DMS79 treated with DMSO at 0.1 percent for 48 hours (cell line): Measurements from ENCODE around the gene PNPLA2.

Source experiments
- DNase-seq: peaks from one replicate; lab custom pipeline; 2025; lab: John Stamatoyannopoulos, UW

PNPLA2 gene

GRCh38 chr11:860234-861104 lies 41.8 kb downstream of the PNPLA2 start:
- no peak for DNase-seq

- no peak for DNase-seq
Observed at GRCh38 chr11:861105-861479, 42.4 kb downstream of the PNPLA2 start.

- DNase-seq = no peak
Observed at GRCh38 chr11:862081-862661, 43.5 kb downstream of the PNPLA2 start.

- DNase-seq = no peak
Observed at GRCh38 chr11:862696-863022, 43.9 kb downstream of the PNPLA2 start.

GRCh38 chr11:863023-863909 lies 44.6 kb downstream of the PNPLA2 start:
- no peak for DNase-seq

GRCh38 chr11:863910-864827 lies 45.5 kb downstream of the PNPLA2 start:
- DNase-seq = no peak

- DNase-seq = no peak
Observed at GRCh38 chr11:864898-865297, 46.2 kb downstream of the PNPLA2 start.

- no peak for DNase-seq
Observed at GRCh38 chr11:865462-866430, 47.0 kb downstream of the PNPLA2 start.

- DNase-seq = no peak
Observed at GRCh38 chr11:866481-866880, 47.8 kb downstream of the PNPLA2 start.

- no peak for DNase-seq
Observed at GRCh38 chr11:867856-868358, 49.2 kb downstream of the PNPLA2 start.

- DNase-seq = no peak
Observed at GRCh38 chr11:868394-868793, 49.7 kb downstream of the PNPLA2 start.

- no peak for DNase-seq
Observed at GRCh38 chr11:868802-869201, 50.1 kb downstream of the PNPLA2 start.

GRCh38 chr11:869399-870126 lies 50.8 kb downstream of the PNPLA2 start:
- no peak for DNase-seq

- DNase-seq = no peak
Observed at GRCh38 chr11:870127-870413, 51.4 kb downstream of the PNPLA2 start.

GRCh38 chr11:870418-870817 lies 51.7 kb downstream of the PNPLA2 start:
- no peak for DNase-seq

GRCh38 chr11:871472-871871 lies 52.8 kb downstream of the PNPLA2 start:
- no peak for DNase-seq

- DNase-seq = no peak
Observed at GRCh38 chr11:872799-873198, 54.1 kb downstream of the PNPLA2 start.

GRCh38 chr11:873706-874105 lies 55.0 kb downstream of the PNPLA2 start:
- DNase-seq = no peak
